Activated CD4-positive, alpha-beta T cell treated with anti-CD3 and anti-CD28 coated beads for 36 hours (primary cell): Measurements from ENCODE around the gene TCHHL1. TPM values are rescaled to one million over a fixed set of nuclear protein-coding genes. Genes with fewer than 3 reads are reported as not detected.

Source experiments
- ATAC-seq: fragments of 200-7000 bp; cut with Tn5 transposase; one replicate; pipeline ENCODE4 v1.10.0; 2021; ENCODE audit warnings: mild to moderate bottlenecking, moderate library complexity
- CTCF ChIA-PET: fragments of 350-600 bp; sonication (Branson Sonifier 250); formaldehyde crosslinking; loops from one replicate; lab custom pipeline; 2021; ENCODE audit warnings: antibody characterized with exemption; lab: Charles Lee
- POLR2A ChIA-PET: fragments of 350-600 bp; sonication (Branson Sonifier 250); formaldehyde crosslinking; loops from one replicate; lab custom pipeline; 2021; ENCODE audit warnings: antibody characterized with exemption, inconsistent platforms; lab: Charles Lee
- DNase-seq: peaks from one replicate; pipeline ENCODE4 v3.0.0-alpha.2; 2020
- H3K27ac Mint-ChIP-seq: one replicate; pipeline ENCODE4 v1.8.0; 2021; ENCODE audit warnings: mixed read lengths
- H3K27me3 Mint-ChIP-seq: one replicate; pipeline ENCODE4 v1.8.0; 2021; ENCODE audit warnings: mixed read lengths
- H3K36me3 Mint-ChIP-seq: one replicate; pipeline ENCODE4 v1.8.0; 2021; ENCODE audit warnings: low read depth, mixed read lengths
- H3K4me1 Mint-ChIP-seq: one replicate; pipeline ENCODE4 v1.8.0; 2021; ENCODE audit warnings: mixed read lengths
- H3K4me3 Mint-ChIP-seq: one replicate; pipeline ENCODE4 v1.8.0; 2021; ENCODE audit warnings: mild to moderate bottlenecking, moderate library complexity, mixed read lengths
- H3K9me3 Mint-ChIP-seq: one replicate; pipeline ENCODE4 v1.8.0; 2021; ENCODE audit warnings: low read depth, mixed read lengths
- intact Hi-C, 2 experiments: fragments of 100-400 bp; cut with DNase I in 1 of 2; cut with micrococcal nuclease in 1 of 2; formaldehyde crosslinking; loops; one replicate each; pipeline versions ENCODE4 v1.14.2 to v1.15.1; 2022 to 2024; cut with DNase I, micrococcal nuclease
- total RNA-seq, 2 experiments: library from RNA; stranded (reverse); gene quantifications; one replicate each; pipeline ENCODE4 v1.2.3, GENCODE V29; 2021

TCHHL1 gene
- total RNA-seq, 2 experiments from 2014 or later, result not detected

DNA sequence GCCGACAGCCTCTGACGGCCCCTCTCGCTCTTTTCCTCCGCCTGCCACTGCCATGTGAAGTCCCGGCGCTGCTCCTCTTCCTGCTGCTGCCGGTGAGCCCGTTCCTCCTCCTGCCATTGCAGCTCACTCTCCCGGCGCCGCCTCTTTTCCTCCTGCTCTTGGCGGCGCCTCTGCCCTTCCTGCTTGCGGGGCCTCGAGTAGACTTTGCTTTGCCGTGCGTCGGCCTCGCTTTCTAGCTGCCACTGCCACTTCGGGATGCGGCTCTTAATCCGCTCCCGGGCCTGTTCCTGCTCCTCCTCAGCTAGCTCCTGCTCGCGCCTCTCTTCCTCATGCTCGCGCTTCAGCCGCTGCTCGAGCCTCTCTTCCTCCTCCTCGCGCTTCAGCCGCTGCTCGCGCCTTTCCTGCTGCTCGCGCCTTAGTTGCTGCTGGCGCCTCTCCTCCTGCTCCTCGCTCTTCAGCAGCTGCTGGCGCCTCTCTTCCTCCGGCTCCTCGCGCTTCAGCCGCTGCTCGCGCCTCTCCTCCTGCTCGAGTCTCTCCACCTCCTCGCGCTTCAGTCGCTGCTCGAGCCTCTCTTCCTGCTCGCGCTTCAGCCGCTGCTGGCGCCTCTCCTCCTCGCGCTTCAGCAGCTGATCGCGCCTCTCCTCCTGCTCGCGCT lies 22.1 kb upstream of the TCHHL1 start:
- CTCF ChIA-PET, result interaction anchor here (0.6 to 6.3 kb wide), 22 partner anchors 10 to 1834 kb away, joined by 3 to 33 read pairs (median 4); no protein-coding TSS in a partner anchor
- POLR2A ChIA-PET, result no interaction called here
- Mint-ChIP-seq H3K27ac (no peak overlapping the region), H3K27me3 (peaks cover 13% of the 10 kb centered on the region), H3K9me3 (no peaks in the 10 kb centered on the region), H3K4me1 (no peaks in the 10 kb centered on the region), H3K36me3 (no peaks in the 10 kb centered on the region), H3K4me3 (no peak overlapping the region)
- intact Hi-C loops, result loop anchor here (1.0 to 5.0 kb wide), 3 partner anchors 59 to 78 kb away; no protein-coding TSS in a partner anchor
- ATAC-seq, result peak; percentile 63
- peak; percentile 65 for DNase-seq

DNA sequence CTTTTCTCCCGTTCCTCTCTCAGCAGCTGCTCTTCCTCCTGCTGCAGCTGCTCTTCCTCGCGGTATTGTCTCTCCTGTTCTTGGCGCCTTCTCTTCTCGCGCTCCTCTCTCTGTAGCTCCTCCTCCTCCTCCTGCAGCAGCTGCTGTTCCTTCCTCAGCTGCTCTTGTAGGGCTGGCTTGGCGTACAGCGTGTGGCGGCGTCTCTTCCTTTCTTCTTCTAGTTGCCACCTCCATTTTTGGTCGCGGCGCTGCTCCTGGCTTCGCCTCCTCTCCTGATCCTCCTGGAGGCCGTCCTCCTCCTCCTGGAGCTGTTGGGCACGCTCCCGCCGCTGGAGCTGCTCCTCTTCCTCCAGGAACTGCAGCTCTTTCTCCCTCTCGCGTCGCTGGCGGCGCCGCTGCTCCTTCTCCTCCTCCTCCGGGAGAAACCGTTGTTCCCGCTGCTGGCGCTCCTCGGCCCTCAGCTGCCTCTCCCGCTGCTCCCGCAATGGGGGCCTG lies 21.5 kb upstream of the TCHHL1 start:
- intact Hi-C loops, result loop anchor here (1.0 to 5.0 kb wide), 3 partner anchors 58 to 78 kb away; no protein-coding TSS in a partner anchor
- POLR2A ChIA-PET, result interaction anchor here (1.0 kb wide), 1 partner anchor 51 kb away, joined by 3 read pairs; no protein-coding TSS in a partner anchor
- ATAC-seq (peak; percentile 75), DNase-seq (peak; percentile 62)
- Mint-ChIP-seq H3K4me3 (no peak overlapping the region), H3K9me3 (no peaks in the 10 kb centered on the region), H3K4me1 (no peaks in the 10 kb centered on the region), H3K27ac (no peak overlapping the region), H3K36me3 (no peaks in the 10 kb centered on the region), H3K27me3 (peaks cover 14% of the 10 kb centered on the region)
- CTCF ChIA-PET, result interaction anchor here (0.6 to 6.3 kb wide), 18 partner anchors 9 to 349 kb away, joined by 3 to 33 read pairs (median 6); no protein-coding TSS in a partner anchor

DNA sequence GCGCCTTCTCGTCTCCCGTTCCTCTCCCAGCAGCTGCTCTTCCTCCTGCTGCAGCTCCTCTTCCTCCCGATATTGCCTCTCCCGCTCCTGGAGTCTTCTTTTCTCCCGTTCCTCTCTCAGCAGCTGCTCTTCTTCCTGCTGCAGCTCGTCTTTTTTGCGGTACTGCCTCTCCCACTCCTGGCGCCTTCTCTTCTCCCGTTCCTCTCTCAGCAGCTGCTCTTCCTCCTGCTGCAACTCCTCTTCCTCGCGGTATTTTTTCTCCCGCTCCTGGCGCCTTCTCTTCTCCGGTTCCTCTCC lies 21.1 kb upstream of the TCHHL1 start:
- Mint-ChIP-seq H3K36me3 (no peaks in the 10 kb centered on the region), H3K4me3 (no peak overlapping the region), H3K9me3 (no peaks in the 10 kb centered on the region), H3K27me3 (peaks cover 15% of the 10 kb centered on the region), H3K4me1 (no peaks in the 10 kb centered on the region), H3K27ac (no peak overlapping the region)
- ChIA-PET POLR2A (interaction anchor here (1.0 kb wide), 1 partner anchor 52 kb away, joined by 3 read pairs; no protein-coding TSS in a partner anchor), CTCF (interaction anchor here (0.6 to 6.3 kb wide), 17 partner anchors 9 to 1385 kb away, joined by 3 to 33 read pairs (median 4); no protein-coding TSS in a partner anchor)
- ATAC-seq (no peak), DNase-seq (no peak)
- intact Hi-C loops, result loop anchor here (1.0 to 5.0 kb wide), 3 partner anchors 58 to 79 kb away; no protein-coding TSS in a partner anchor

DNA sequence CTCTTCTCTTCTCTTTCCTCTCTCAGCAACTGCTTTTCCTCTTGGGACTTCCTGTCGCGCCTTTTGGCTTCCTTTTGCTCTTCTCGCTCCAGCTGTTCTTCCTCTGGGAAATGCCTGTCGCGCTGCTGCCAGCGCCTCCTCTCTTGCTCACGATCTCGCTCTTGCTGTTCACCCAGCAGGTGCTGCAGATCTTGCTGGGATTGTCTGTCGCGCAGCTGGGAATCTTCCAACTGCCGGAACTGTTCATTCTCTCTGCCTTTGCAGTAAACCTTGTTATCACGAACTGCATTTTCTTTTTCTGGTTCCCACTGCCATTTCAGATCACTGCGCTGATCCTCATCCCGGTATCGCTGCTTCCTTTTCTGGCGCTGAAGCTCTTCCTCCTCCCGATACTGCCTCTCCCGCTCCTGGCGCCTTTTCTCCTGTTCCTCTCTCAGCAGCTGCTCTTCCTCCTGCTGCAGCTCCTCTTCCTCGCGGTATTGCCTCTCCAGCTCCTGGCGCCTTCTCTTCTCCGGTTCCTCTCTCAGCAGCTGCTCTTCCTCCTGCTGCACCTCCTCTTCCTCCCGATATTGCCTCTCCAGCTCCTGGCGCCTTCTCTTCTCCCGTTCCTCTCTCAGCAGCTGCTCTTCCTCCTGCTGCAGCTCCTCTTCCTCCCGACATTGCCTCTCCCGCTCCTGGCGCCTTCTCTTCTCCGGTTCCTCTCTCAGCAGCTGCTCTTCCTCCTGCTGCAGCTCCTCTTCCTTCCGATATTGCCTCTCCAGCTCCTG lies 20.6 kb upstream of the TCHHL1 start:
- Mint-ChIP-seq H3K4me3 (no peak overlapping the region), H3K27ac (no peak overlapping the region), H3K9me3 (no peaks in the 10 kb centered on the region), H3K27me3 (peaks cover 14% of the 10 kb centered on the region), H3K4me1 (no peaks in the 10 kb centered on the region), H3K36me3 (no peaks in the 10 kb centered on the region)
- ChIA-PET POLR2A (interaction anchor here (1.0 kb wide), 1 partner anchor 52 kb away, joined by 3 read pairs; no protein-coding TSS in a partner anchor), CTCF (interaction anchor here (0.6 to 6.3 kb wide), 15 partner anchors 8 to 1386 kb away, joined by 3 to 33 read pairs (median 5); no protein-coding TSS in a partner anchor)
- DNase-seq (peak; percentile 6), ATAC-seq (no peak)
- intact Hi-C loops, result no loop called here

DNA sequence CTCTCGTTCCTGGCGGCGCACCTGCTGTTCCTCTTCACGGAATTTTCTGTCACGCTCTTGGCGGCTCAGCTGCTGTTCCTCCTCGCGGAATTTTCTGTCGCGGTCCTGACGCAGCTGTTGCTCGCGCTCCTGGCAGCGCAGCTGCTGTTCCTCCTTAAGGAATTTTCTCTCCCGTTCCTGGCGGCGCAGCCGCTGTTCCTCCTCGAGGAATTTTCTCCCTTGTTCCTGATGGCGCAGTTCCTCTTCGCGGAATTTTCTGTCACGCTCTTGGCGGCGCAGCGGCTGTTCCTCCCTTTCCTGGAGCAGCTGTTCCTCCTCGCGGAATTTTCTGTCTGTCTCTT lies 20.0 kb upstream of the TCHHL1 start:
- H3K4me1 Mint-ChIP-seq, result no peaks in the 10 kb centered on the region
- H3K9me3 Mint-ChIP-seq, result no peaks in the 10 kb centered on the region
- POLR2A ChIA-PET, result no interaction called here
- CTCF ChIA-PET, result interaction anchor here (0.7 to 6.3 kb wide), 9 partner anchors 9 to 350 kb away, joined by 3 to 33 read pairs (median 8); no protein-coding TSS in a partner anchor
- H3K36me3 Mint-ChIP-seq, result no peaks in the 10 kb centered on the region
- no peak overlapping the region for H3K4me3 Mint-ChIP-seq
- intact Hi-C loops, result no loop called here
- ATAC-seq (no peak), DNase-seq (no peak)
- H3K27ac Mint-ChIP-seq, result no peak overlapping the region
- H3K27me3 Mint-ChIP-seq, result peaks cover 14% of the 10 kb centered on the region

DNA sequence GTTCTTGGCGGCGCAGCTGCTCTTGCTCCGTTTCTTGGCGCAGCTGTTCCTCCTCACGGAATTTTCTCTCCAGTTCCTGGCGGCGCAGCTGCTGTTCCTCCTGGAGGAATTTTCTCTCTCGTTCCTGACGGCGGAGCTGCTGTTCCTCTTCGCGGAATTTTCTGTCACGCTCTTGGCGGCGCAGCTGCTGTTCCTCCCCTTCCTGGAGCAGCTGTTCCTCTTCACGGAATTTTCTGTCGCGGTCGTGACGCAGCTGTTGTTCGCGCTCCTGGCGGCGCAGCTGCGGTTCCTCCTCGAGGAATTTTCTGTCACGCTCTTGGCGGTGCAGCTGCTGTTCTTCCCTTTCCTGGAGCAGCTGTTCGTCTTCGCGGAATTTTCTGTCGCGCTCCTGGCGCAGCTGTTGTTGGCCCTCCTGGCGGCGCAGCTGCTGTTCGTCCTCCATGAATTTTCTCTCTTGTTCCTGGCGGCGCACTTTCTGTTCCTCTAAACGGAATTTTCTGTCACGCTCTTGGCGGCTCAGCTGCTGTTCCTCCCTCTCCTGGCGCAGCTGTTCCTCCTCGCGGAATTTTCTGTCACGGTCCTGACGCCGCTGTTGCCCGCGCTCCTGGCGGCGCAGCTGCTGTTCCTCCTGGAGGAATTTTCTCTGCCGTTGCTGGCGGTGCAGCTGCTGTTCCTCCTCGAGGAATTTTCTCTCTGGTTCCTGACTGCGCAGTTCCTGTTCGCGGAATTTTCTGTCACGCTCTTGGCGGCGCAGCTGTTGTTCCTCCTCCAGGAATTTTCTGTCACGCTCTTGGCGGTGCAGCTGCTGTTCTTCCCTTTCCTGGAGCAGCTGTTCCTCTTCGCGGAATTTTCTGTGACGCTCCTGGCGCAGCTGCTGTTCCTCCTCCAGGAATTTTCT lies 19.4 kb upstream of the TCHHL1 start:
- Mint-ChIP-seq H3K27ac (no peak overlapping the region), H3K4me1 (no peaks in the 10 kb centered on the region), H3K36me3 (no peaks in the 10 kb centered on the region), H3K4me3 (no peak overlapping the region), H3K27me3 (peaks cover 18% of the 10 kb centered on the region), H3K9me3 (no peaks in the 10 kb centered on the region)
- no peak for ATAC-seq
- DNase-seq, result peak; percentile 14
- POLR2A ChIA-PET, result no interaction called here
- intact Hi-C loops, result no loop called here
- CTCF ChIA-PET, result interaction anchor here (0.7 to 6.3 kb wide), 11 partner anchors 9 to 351 kb away, joined by 3 to 33 read pairs (median 3); no protein-coding TSS in a partner anchor

DNA sequence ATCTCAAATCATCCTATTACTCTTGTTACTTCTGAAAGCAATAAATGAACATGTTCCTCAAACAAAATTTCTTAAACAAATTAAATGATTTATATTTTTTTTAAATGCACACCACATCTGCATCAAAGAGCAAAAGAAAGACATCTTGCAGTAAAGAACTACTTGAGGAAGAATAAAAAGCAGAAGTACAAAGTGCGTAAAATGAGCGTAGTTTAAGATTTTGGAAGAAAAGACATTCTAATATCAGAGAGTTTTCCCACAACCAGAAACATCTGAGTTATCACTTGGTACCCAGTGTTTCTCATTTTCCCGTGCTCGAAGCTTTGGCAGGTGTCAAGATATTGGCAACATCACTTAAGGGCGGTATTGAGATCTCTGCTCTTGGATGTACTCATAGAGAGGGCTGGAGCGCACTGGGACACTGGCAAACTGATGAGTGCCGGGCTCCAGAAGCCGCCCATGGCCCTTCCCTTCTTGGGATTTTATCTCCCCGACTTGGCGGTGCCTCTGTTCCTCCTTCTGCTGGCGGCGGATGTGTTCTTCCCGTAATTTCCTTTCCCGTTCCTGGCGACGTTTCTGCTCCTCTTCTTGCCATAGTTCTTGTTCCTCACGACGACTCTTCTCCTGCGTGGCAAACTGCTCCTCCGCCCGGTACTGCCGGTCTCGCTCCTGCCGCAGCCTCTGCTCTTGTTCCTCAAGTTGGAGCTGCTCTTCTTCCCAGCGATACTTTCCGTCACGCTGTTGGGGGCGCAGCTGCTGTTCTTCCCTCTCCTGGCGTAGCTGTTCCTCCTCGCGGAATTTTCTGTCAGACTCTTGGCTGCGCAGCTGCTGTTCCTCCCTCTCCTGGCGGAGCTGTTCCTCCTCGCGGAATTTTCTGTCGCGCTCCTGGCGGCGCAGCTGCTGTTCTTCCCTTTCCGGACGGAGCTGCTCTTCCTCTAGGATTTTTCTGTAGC lies 18.4 kb upstream of the TCHHL1 start:
- ChIA-PET POLR2A (no interaction called here), CTCF (interaction anchor here (0.7 to 5.3 kb wide), 7 partner anchors 10 to 157 kb away, joined by 3 to 33 read pairs (median 4); no protein-coding TSS in a partner anchor)
- intact Hi-C loops, result no loop called here
- no peaks in the 10 kb centered on the region for H3K9me3 Mint-ChIP-seq
- H3K27me3 Mint-ChIP-seq, result peaks cover 23% of the 10 kb centered on the region
- peak; percentile 27 for DNase-seq
- H3K4me1 Mint-ChIP-seq, result no peaks in the 10 kb centered on the region
- no peak overlapping the region for H3K27ac Mint-ChIP-seq
- H3K4me3 Mint-ChIP-seq, result no peak overlapping the region
- H3K36me3 Mint-ChIP-seq, result no peaks in the 10 kb centered on the region
- ATAC-seq, result no peak

DNA sequence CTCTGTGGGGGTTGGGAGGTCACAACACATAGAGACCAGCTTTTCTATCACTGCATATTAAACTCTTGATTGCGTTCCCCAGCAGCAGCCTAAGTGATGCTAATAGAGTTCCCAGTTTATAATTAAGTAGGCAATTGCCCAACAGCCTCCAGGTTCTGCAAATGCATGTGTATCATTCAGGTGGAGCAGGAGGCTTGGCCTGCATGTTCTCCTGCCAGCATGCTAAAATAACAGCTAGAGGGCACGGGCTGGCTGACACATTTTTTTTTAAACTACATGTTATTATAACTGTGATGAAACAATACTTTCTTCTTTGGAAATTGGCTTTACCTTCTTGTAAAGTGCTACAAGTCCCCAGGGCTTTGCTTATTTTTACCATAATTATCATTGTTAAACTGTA lies 16.0 kb upstream of the TCHHL1 start:
- H3K4me1 Mint-ChIP-seq, result no peaks in the 10 kb centered on the region
- no peak overlapping the region for H3K4me3 Mint-ChIP-seq
- peaks cover 41% of the 10 kb centered on the region for H3K27me3 Mint-ChIP-seq
- CTCF ChIA-PET, result interaction anchor here (1.5 to 1.7 kb wide), 2 partner anchors 10 to 13 kb away, joined by 3 to 5 read pairs; no protein-coding TSS in a partner anchor
- POLR2A ChIA-PET, result interaction anchor here (0.6 kb wide), 1 partner anchor 37 kb away, joined by 3 read pairs; no protein-coding TSS in a partner anchor
- intact Hi-C loops, result no loop called here
- H3K27ac Mint-ChIP-seq, result no peak overlapping the region
- H3K9me3 Mint-ChIP-seq, result no peaks in the 10 kb centered on the region
- DNase-seq (no peak), ATAC-seq (no peak)
- H3K36me3 Mint-ChIP-seq, result no peaks in the 10 kb centered on the region

DNA sequence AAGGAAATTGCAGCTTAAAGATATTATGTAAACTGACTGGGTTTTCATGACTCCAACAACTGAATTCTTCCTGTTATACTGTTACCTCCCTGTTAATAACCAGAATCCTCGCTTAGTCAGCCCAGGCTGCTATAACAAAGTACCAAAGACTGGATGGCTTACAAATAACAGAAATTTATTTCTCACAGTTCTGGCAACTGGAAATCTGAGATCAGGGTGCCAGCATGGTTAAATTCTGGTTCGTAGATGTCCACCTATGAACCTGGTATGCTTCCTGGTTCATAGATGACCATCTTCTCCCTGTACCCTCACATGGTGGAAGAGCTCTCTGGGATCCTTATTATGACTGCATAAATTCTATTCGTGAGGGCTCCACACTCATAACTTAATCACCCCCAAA lies 8.1 kb upstream of the TCHHL1 start:
- intact Hi-C loops, result no loop called here
- DNase-seq, result no peak
- Mint-ChIP-seq H3K4me1 (no peaks in the 10 kb centered on the region), H3K4me3 (no peak overlapping the region), H3K9me3 (peaks cover 7% of the 10 kb centered on the region), H3K27ac (no peak overlapping the region), H3K27me3 (peaks cover 50% of the 10 kb centered on the region), H3K36me3 (peaks cover 2% of the 10 kb centered on the region)
- ChIA-PET CTCF (interaction anchor here (0.6 to 1.0 kb wide), 2 partner anchors 90 to 344 kb away, joined by 3 to 4 read pairs; no protein-coding TSS in a partner anchor), POLR2A (no interaction called here)
- ATAC-seq, result no peak

DNA sequence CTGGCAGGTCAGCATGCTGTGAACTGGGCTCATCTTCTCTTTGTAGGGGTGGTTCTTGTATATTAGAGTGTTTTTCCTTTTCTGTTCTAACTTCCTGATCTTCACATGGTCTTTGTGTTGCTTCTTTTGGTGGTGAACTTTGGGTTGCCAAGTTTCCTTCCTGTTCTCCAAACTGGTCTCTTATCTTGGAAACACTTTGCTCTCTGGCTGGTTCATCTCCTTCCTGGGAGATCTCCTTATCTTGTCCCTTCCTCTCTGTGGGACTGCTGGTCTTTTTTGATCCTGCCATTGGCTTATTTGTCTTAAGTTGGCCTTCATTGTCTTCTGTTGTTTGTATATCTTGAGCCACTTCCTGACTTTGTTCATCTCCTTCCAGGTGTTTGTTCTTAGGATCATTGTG lies 2.1 kb downstream of the TCHHL1 start:
- Mint-ChIP-seq H3K36me3 (no peaks in the 10 kb centered on the region), H3K27ac (no peak overlapping the region), H3K4me3 (no peak overlapping the region), H3K27me3 (peaks cover 22% of the 10 kb centered on the region), H3K4me1 (no peaks in the 10 kb centered on the region), H3K9me3 (no peaks in the 10 kb centered on the region)
- ChIA-PET CTCF (interaction anchor here (0.7 kb wide), 1 partner anchor 53 kb away, joined by 3 read pairs; no protein-coding TSS in a partner anchor), POLR2A (interaction anchor here (0.7 kb wide), 1 partner anchor 490 kb away, joined by 3 read pairs; no protein-coding TSS in a partner anchor)
- DNase-seq, result no peak
- no peak for ATAC-seq
- intact Hi-C loops, result no loop called here
